Breast epithelium (tissue), 4 donors: ENCODE measurements around the gene CHST1. TPM values are rescaled to one million over a fixed set of nuclear protein-coding genes. Genes with fewer than 3 reads are reported as not detected.

ENCODE experiments used
- DNase-seq, 2 donors: peaks; one replicate each; pipeline ENCODE4 v3.0.0-alpha.2; 2019; ENCODE audit warnings: low spot score in 2 of 2
- H3K27ac ChIP-seq, 2 donors: fragments of 200-600 bp; sonication (generic) in 1 of 2; one replicate each; pipeline ENCODE4 v1.5.1; 2016 to 2019; ENCODE audit warnings: mild to moderate bottlenecking in 1 of 2
- H3K27me3 ChIP-seq, 2 donors: fragments of 200-600 bp; sonication (generic) in 1 of 2; one replicate each; pipeline versions ENCODE4 v1.5.1 to v1.6.0; 2017 to 2019; ENCODE audit warnings: control low read depth in 1 of 2, mild to moderate bottlenecking in 1 of 2
- H3K36me3 ChIP-seq: fragments of 200-600 bp; one replicate; pipeline ENCODE4 v1.5.1; 2019
- H3K4me1 ChIP-seq, 2 donors: fragments of 200-600 bp; sonication (generic); one replicate each; pipeline ENCODE4 v1.5.1; 2016 to 2019; ENCODE audit warnings: control low read depth in 1 of 2
- H3K4me3 ChIP-seq, 3 donors: fragments of 200-600 bp; sonication (generic); 1 replicate in 2 of 3; 2 replicates in 1 of 3; pipeline ENCODE4 v1.5.1; 2016 to 2019; ENCODE audit warnings: mild to moderate bottlenecking in 3 of 3, moderate library complexity in 2 of 3
- H3K9me3 ChIP-seq, 2 donors: fragments of 200-600 bp; sonication (generic) in 1 of 2; one replicate each; pipeline ENCODE4 v1.5.1; 2016 to 2019; ENCODE audit warnings: control low read depth in 1 of 2
- POLR2A ChIP-seq: fragments of 450-650 bp; IDR thresholded peaks from one replicate; pipeline ENCODE4 v1.6.1; 2016; ENCODE audit warnings: antibody characterized with exemption, mild to moderate bottlenecking, moderate library complexity
- POLR2AphosphoS5 ChIP-seq, 3 donors: sonication (generic); formaldehyde crosslinking; IDR thresholded peaks; one replicate each; pipeline ENCODE4 v1.6.1; 2017; ENCODE audit warnings: antibody characterized with exemption in 3 of 3
- intact Hi-C: fragments of 100-400 bp; cut with DNase I; formaldehyde crosslinking; loops from one replicate; pipeline ENCODE4 v1.15.1; 2023; ENCODE audit warnings: low total_unique reads
- total RNA-seq, 3 donors: library from RNA; depleted of rRNA; stranded (reverse); fragments of >200 nt; gene quantifications; one replicate each; pipeline ENCODE4 v1.1.0, GENCODE V29; 2016
- TF ChIP-seq, protein P1 (sequence below), 3 donors: fragments of 450-650 bp; IDR thresholded peaks; one replicate each; pipeline ENCODE4 v1.5.1; 2016 to 2017; ENCODE audit warnings: antibody characterized with exemption in 3 of 3, mild to moderate bottlenecking in 3 of 3, moderate library complexity in 3 of 3

Gene CHST1
- total RNA-seq, 3 donors from 2014 or later: 1.8 to 3.6 (median 2.2) TPM

DNA sequence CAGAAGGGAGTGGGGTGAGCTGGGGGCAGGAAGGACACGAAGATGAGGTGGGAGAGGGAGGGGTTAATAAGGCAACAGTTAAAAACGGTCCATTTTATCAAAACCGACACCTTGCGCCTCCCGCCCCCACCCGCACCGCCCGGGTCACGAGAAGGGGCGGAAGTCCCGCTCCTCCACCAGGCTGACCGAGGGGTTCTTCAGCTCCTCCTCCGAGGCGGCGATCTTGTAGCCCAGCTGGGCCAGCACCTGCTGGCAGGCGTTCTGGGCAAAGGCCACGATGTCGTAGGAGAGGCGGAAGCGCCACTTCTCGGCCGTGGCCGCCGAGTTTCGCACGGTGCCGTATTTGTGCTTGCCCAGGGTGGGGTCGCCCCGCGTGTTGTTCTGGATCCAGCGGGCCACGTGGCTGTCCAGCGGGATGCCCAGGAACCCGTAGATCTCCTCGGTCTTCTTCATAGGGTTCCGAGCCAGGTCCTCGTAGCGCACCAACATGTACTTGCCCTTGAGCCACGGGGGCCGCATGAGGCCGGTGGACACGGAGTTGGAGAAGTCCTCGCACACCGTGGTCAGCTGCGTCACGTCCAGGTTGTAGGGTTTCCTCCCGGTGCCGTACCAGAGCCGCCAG is 15.8 kb downstream of the CHST1 start:
- Histone ChIP-seq H3K27ac (no peak overlapping the region), H3K9me3 (no peaks in the 10 kb centered on the region), H3K27me3 (peaks cover 0 to 18% of the 10 kb centered on the region in 2 donors), H3K36me3 (no peaks in the 10 kb centered on the region), H3K4me3 (no peak overlapping the region), H3K4me1 (no peaks in the 10 kb centered on the region)
- no peak for DNase-seq
- TF ChIP-seq POLR2A: no peak
- intact Hi-C loops: no loop called here

DNA sequence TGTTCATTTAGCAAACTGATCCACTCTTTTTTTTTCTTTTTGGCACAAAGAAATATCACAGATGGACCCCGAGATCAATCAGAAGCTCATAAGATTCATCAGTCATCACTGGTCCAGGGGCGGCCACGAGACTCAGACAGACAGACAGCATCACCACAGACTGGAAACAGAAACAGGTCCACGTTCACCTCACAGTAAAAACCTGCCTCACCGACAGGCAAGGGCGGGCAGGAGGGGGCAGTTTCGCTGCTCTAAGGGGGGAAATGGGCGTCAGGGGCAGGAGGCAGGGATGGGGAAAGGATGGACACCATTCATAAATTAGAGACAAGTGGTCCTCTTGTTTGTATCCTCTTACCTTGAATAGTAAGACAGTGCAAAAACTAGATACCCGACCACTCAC is 16.5 kb downstream of the CHST1 start:
- DNase-seq: no peak
- intact Hi-C loops: no loop called here
- no peak for TF ChIP-seq POLR2A
- TF ChIP-seq, protein P1, sequence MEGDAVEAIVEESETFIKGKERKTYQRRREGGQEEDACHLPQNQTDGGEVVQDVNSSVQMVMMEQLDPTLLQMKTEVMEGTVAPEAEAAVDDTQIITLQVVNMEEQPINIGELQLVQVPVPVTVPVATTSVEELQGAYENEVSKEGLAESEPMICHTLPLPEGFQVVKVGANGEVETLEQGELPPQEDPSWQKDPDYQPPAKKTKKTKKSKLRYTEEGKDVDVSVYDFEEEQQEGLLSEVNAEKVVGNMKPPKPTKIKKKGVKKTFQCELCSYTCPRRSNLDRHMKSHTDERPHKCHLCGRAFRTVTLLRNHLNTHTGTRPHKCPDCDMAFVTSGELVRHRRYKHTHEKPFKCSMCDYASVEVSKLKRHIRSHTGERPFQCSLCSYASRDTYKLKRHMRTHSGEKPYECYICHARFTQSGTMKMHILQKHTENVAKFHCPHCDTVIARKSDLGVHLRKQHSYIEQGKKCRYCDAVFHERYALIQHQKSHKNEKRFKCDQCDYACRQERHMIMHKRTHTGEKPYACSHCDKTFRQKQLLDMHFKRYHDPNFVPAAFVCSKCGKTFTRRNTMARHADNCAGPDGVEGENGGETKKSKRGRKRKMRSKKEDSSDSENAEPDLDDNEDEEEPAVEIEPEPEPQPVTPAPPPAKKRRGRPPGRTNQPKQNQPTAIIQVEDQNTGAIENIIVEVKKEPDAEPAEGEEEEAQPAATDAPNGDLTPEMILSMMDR (IDR thresholded peaks at IDR 0.05): no peak
- TF ChIP-seq POLR2AphosphoS5 (IDR thresholded peaks at IDR 0.05): no peak
- H3K9me3 ChIP-seq: no peaks in the 10 kb centered on the region
- no peaks in the 10 kb centered on the region for H3K36me3 ChIP-seq
- H3K4me1 ChIP-seq: no peaks in the 10 kb centered on the region
- no peak overlapping the region for H3K4me3 ChIP-seq
- no peak overlapping the region for H3K27ac ChIP-seq
- H3K27me3 ChIP-seq: peaks cover 0 to 18% of the 10 kb centered on the region in 2 donors

DNA sequence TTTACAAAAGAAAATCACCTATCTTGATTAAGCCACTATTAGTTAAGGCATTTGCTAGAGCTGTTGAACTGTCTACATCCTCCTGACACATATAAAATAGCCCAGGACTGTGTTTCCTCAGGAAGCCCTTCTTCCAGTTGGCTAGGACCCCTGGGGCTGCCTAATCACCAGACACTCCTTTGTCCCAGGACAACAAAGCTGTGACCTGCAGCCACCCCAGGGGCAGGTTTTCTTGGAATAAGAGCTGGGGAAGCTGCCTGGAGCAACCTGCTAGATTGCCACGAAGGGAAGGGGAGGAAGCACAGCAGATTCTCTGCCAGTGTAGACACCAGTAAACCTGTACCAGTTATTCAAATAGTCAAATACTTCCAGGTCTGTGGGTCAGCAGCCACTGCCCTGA is 17.6 kb downstream of the CHST1 start:
- peaks cover 0 to 22% of the 10 kb centered on the region in 2 donors for H3K27me3 ChIP-seq
- H3K9me3 ChIP-seq: no peaks in the 10 kb centered on the region
- no peak overlapping the region for H3K4me3 ChIP-seq
- no peaks in the 10 kb centered on the region for H3K36me3 ChIP-seq
- TF ChIP-seq, protein P1 (IDR thresholded peaks at IDR 0.05): no peak
- no peak for TF ChIP-seq POLR2AphosphoS5 (IDR thresholded peaks at IDR 0.05)
- TF ChIP-seq POLR2A: no peak
- no peaks in the 10 kb centered on the region for H3K4me1 ChIP-seq
- no peak overlapping the region for H3K27ac ChIP-seq
- no peak for DNase-seq
- intact Hi-C loops: no loop called here

DNA sequence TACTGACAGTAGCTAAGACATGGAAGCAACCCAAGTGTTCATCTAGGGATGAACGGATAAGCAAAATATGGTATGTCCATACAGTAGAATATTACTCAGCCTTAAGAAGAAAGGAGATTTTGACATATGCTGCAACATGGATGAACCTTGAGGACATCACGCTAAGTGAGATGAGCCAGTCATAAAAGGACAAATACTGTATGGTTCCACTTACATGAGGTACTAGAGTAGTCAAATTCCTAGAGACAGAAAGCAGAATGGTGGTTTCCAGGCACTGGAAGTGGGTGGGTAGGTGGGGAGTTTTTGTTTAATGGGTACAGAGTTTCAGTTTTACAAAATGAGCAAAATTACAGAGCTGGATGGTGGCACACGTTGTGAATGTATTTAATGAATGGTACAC is 18.1 kb downstream of the CHST1 start:
- H3K4me3 ChIP-seq: no peak overlapping the region
- H3K27ac ChIP-seq: no peak overlapping the region
- intact Hi-C loops: no loop called here
- TF ChIP-seq POLR2A (no peak), POLR2AphosphoS5 (IDR thresholded peaks at IDR 0.05) (no peak)
- TF ChIP-seq, protein P1 (IDR thresholded peaks at IDR 0.05): no peak
- H3K36me3 ChIP-seq: no peaks in the 10 kb centered on the region
- peaks cover 0 to 22% of the 10 kb centered on the region in 2 donors for H3K27me3 ChIP-seq
- no peak for DNase-seq
- no peaks in the 10 kb centered on the region for H3K9me3 ChIP-seq
- no peaks in the 10 kb centered on the region for H3K4me1 ChIP-seq

DNA sequence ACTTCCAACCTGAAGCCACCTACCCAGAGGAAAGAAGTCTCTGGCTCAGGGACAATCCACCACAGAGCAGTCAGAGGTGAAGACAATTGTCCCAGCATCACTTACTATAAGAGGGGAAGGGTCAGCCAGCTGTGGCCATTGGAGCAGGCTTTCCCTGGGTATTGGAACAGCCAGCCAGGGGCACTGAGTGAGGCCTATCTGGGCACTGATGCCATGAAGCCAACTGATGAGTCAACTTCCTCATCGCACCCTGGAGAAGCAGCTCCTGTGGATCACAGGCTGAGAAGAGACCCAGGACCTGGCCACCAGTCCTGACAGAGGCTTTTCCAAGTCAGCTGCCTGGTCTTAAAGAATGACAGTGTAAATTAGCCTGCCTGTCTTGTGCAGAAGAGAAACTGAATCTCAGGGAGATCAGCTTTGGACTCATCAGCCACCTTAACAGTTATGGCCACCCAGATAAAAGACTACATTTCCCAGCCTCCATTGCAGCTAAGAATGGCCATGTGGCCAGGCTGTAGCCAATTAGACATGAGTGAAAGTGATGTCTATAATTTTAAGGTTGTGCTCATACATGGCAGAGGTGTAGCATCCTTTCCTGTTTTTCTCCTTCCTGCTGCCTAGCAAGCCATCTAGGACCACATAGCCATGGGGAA is 19.0 kb downstream of the CHST1 start:
- Histone ChIP-seq H3K9me3 (no peaks in the 10 kb centered on the region), H3K4me1 (no peaks in the 10 kb centered on the region), H3K36me3 (no peaks in the 10 kb centered on the region), H3K4me3 (no peak overlapping the region), H3K27ac (no peak overlapping the region), H3K27me3 (peaks cover 0 to 22% of the 10 kb centered on the region in 2 donors)
- no peak for DNase-seq
- intact Hi-C loops: no loop called here
- TF ChIP-seq POLR2AphosphoS5 (IDR thresholded peaks at IDR 0.05) (no peak), POLR2A (no peak)
- TF ChIP-seq, protein P1 (IDR thresholded peaks at IDR 0.05): no peak
